GM21717 (cell line): ENCODE results near the gene EYA3.

Experiments used
- ATAC-seq: cut with Tn5 transposase; IDR thresholded peaks from one replicate; pipeline ENCODE4 v1.9.1; 2021; ENCODE audit warnings: mild to moderate bottlenecking, moderate library complexity; ENCODE audit not compliant: unreplicated experiment

EYA3 gene

DNA sequence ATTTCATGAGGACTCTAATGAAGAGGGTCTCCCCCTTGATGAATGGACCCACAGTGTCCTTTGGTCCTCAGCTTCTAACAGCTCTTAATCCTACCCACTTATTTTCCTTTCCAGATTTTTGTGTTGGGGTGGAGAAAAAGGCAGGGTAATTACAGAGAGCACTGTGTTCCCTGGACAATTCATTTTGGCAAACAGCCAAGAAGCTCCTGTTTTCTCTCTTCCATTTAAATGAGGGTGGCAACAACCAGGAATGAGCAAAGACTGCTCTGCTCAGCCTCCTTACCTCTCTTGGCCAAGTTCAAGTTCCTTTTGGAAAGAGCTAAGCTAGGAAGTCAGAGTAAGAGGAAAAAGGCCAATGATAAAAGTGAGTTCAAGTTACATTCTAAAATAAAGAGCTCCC, 116.7 kb downstream of the EYA3 start:
- ATAC-seq: no peak

DNA sequence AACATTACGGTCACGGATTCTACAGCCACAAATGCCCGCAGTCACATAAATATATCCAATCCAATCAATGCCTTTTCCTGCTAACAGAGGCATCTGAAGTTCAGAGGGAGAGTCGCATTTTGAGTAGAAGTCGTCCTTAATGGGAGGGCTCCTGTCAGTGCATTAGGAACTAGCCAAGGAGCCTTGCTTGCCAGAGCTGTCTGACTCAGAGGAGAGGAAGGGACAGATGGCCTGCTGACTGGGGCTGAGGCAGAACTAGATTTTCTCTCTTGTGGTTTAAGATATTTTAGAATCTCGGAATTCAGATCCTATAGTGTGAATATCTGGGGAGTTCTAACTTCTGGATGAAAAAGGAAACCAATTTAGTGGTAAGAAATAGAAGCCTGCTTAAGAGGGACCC, 118.0 kb downstream of the EYA3 start:
- no peak for ATAC-seq

DNA sequence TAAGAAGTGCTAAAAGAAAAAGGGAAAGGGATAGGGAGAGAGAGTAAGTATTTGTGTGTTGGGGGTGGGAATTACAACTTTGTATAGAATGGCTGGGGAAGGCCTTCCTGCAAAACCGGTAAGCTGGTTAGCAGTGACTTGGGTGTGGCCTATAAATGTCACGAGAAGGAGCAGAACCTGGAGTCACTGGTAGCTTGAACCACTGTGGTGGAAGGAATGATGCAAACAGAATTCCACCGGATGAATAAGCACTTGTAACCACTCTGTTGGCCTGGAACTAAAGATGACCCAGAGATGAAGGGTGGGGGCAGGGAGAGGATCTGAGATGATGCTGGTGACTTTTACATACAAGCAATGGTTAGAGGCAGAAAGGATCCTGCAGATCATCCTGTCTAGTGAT, 119.7 kb downstream of the EYA3 start:
- ATAC-seq: no peak

DNA sequence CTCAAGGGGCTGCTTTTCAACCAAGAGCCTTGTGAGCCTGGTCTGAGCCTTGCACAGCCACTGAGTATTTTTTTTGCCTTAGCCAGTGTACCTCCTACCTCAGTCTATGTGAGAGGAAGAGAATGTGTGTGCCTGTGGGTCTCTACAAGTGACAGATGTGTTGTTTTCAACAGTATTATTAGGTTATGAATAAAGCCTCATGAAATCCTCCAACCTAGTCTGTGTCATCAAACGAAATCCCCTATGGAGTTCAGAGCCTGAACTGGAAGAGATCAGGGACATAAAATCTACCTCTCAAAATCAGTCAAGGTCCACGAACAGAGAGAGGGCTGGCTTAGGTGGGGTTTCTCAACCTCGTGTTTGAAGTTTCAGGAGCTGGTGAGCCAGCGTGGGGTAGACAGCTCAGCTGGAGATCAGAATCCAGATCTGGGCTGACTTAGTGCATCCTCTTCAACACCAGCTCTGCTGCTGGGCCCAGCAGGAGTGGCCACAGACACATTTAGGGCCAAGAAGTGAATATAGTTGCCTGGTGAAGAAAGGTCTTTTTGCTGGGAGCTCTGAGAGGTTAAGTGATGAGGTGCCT, 120.4 kb downstream of the EYA3 start:
- no peak for ATAC-seq

DNA sequence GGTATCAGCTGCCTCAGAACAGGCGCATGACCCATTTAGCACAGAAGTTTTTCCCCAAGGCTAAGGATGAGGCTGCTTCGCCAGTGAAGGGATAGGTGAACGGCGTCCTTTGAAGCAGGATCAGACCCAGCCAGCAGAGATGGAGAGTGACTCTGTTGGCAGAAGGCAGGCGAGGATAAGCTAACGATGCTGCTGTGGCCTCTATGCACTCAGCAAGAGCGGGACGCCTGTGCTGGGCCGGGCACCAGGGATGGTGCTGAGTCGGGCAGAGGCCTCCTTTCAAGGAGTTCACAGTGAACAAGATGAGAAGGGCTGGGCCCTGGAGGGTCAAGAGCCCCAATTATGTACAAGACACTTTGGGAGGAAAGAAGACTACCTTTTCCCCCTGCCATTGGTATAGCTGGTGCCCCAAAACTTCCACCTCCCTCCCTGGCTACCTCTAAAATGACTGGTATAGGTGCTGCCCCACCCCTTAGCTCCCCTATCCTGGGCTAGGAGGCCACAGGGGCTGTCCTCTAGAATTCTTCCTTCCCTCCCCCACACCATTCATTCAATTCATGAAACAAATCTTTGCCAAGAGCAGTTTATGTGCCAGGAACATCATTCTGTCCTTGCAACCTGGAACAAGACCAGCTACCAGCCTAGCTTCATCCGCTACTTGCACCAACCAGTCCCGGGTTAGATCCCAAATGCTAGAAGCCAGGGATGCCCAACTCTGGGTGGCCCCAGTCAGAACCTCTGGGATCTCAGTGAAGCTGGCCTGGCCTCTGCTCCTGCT, 121.1 kb downstream of the EYA3 start:
- ATAC-seq: no peak

DNA sequence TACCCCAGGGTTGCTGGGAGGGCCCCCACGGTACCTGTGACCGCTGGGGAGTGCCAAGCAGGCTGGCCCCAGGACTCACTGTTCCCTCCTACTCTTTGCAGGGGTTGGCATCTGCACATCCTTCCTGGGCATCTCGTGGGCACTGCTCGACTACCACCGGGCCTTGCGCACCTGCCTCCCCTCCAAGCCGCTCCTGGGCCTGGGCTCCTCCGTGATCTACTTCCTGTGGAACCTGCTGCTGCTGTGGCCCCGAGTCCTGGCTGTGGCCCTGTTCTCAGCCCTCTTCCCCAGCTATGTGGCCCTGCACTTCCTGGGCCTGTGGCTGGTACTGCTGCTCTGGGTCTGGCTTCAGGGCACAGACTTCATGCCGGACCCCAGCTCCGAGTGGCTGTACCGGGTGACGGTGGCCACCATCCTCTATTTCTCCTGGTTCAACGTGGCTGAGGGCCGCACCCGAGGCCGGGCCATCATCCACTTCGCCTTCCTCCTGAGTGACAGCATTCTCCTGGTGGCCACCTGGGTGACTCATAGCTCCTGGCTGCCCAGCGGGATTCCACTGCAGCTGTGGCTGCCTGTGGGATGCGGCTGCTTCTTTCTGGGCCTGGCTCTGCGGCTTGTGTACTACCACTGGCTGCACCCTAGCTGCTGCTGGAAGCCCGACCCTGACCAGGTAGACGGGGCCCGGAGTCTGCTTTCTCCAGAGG, 121.9 kb downstream of the EYA3 start:
- ATAC-seq: no peak

DNA sequence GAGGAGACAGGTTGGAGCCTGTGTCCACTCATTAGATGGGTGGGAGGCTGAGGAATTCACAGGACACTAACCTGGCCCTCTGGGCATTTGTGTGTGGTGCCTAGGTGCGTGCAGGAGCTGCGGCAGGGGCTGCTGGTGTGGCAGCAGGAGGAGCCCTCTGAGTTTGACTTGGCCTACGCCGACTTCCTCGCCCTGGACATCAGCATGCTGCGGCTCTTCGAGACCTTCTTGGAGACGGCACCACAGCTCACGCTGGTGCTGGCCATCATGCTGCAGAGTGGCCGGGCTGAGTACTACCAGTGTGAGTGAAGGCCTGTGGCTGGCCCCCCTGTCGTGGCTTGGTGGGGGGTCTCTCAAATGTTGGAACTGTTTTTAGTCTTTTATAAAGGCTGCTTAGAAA, 125.0 kb downstream of the EYA3 start:
- ATAC-seq: no peak

DNA sequence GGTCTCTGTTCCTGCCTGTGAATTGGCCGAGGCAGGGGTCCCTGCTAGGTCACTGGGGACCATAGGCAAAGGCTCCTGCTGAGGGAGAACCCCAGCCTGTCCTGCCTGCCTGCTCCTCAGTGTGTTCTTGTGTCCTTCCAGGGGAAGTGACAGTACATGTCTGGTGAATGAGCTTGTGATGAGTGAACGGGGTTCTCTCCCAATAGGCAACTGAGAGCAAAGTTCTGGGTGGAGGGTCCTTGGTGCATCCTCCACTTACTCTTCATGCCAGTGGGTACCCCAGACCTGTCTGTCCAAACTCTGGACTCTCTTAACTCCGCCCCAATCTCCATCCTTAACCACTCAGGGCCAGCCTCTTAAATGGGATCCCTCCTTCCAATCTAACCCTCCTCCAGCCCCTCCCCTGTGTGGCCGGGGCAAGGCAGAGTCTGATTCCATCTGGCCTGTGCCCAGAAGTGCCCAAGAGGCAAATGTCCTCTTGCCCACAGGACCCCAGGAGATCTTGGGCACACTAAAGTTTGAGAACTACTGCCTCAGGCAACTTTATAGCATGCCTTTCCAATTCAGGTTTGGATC, 126.7 kb downstream of the EYA3 start:
- ATAC-seq: no peak

DNA sequence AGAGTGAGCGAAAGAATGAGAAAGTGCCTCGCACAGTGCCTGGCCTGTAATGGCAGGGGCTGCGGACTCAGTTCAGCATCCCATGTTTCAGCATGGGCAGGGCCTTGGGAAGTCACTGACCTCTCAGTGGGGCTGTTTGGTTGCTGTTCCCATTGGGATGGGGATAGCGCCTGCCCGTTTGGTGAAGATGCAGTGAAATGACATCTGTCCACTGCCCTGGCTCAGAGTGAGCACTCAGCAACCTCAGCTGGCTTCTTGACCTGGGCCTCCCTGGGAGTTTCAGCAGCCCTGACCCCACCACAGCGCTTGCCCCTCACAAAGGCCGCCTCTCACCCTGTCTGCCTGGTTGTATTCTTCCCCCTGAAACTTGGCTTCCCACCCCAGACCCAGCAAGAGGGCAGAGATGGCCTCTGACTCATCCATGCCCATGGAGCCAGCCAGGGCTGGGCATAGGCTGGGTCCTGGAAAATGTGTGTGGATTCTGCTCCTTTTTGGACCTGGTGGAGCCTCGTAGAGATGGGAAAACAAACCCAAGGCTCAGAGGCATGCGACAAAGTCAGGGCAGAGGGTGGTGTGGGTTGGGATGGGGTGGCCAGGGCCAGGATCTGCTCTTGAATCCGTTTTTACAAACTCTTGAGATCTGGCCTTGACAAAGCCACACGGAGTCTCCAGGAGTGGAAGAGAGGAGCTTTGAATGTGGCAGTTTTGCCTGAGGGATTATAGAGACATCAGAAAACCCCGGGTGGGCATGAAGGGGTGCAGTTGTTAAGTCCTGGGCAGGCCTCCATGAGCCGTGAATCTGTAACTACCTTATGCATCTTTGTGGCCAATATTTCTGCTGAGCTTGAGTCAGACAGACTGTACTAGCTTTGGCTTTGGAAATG, 127.4 kb downstream of the EYA3 start:
- ATAC-seq: no peak

DNA sequence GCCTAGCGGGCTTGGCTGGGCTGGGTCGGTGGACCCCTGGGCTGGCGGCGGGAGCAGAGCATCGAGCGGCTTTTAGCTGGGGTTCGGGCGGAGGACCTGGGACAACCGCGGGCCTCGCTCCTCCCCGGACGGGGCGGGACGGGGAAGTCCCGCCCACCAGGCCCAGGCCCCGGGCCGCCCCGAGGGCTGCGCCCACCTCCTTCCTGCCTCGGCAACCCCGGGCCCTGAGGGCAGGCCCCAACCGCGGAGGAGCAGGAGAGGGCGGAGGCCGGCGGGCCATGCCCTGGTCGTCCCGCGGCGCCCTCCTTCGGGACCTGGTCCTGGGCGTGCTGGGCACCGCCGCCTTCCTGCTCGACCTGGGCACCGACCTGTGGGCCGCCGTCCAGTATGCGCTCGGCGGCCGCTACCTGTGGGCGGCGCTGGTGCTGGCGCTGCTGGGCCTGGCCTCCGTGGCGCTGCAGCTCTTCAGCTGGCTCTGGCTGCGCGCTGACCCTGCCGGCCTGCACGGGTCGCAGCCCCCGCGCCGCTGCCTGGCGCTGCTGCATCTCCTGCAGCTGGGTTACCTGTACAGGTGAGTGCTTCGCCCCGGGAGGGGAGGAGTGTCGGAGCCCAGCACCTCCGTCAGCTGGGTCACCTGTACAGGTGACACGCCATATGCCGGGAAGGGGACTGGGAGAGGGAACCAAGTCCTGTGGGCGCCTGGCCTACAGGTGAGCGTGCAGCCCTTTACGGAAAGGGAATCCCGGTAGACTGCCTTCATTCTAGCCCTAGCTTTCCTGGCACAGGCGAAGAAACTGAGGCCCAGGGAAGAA, 128.4 kb downstream of the EYA3 start, which contains the start of gene XKR8:
TSS of gene XKR8 (plus strand) at position 182 of the 812 bp plus-strand sequence. CDS start at position 279, 97 bp downstream.
- peak; percentile 75 for ATAC-seq

DNA sequence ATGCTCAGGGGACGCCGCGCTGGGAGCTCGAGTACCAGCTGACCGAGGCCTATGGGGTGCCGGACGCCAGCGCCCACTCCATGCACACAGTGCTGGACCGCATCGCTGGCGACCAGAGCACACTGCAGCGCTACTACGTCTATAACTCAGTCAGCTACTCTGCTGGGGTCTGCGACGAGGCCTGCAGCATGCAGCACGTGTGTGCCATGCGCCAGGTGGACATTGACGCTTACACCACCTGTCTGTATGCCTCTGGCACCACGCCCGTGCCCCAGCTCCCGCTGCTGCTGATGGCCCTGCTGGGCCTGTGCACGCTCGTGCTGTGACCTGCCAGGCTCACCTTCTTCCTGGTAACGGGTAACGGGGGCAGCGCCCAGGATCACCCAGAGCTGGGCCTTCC, 129.9 kb downstream of the EYA3 start:
- ATAC-seq: no peak

DNA sequence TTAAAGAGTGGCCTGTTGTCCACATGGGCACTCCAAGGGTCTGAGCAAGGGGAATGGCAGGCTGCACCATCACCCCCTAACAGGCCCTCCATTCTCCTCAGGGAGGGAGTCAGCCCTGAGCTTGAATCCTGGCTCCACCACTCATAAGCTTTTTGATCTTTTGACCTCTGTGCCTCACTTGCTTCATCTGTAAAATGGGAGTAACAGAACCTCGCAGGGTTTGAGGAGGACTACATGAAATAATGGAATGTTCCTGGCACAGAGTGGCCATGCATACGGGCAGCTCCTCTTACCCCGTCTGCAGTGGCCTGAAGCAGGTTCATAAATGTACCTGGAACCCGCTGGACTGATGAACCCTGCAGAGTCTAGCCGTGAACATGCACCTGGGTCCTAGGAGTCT, 130.8 kb downstream of the EYA3 start:
- no peak for ATAC-seq

DNA sequence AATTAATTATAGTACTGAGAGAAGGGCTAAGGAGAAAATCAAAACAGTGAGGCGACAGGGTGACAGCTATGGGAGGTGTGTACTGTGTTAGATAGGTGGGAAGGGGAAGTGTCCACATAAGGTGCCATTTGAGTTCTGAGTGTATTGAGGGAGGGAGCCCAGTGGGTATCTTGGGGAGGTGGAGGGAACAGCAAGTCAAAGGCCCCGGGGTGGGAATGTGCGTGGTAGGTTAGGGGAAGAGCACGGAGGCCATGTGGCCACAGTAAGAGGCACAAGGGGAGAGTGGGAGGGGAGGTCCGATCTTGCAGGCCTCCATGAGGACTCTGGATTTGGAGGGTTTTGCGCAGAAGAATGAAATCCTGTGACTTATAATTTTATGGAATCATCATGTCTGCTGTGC, 131.6 kb downstream of the EYA3 start:
- ATAC-seq: no peak

DNA sequence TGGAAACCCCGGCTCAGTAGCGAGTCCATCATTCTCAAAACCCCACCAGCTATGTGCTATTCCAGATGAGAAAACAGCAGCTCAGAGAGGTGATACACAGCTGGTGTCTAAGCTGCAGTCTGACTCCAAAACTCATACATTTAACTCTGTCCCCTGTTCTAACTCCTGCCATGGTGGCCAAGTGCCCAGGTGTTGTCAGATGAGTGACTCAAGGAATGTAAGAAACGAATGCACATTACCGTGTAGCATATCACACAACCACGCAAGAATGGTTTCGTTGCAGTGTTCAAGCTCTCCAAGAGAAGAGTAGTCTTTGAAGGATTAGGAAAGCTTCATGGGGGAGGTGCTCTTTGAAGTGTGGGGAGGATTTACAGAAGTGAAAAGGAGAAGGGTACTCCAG, 133.3 kb downstream of the EYA3 start:
- no peak for ATAC-seq

DNA sequence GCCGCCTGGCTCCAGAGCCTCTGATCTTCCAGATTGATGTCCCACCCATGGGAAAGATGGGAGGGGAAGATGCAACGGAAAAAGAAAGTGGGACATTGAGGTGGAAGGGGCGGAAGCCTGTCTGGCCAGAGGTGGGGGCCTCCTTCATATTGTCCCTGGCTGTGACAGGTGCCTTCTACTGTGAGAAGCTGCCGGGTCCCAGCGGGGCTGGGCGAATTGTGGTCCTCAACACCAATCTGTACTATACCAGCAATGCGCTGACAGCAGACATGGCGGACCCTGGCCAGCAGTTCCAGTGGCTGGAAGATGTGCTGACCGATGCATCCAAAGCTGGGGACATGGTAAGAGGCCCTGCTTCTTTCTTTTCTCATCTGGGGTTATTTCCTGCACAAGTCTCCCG, 134.2 kb downstream of the EYA3 start:
- no peak for ATAC-seq

DNA sequence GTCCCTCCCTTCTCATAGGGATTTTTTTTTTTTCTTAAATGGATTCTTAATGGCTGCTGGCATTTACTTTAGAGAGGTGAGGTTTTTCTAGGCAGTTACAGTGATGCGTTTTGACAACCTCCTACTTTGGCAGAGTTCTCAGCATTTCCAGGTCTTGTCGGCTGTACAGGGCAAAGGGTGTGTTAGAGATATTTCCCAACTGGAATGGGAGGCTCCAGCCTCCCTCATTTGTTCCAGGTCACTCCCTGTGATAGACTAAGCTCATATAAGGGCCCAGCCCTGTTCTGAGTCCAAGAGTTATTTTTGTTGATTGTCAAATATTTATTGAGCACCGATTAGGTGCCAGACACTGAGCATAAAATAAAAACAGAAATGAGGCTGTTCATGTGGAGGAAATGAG, 136.3 kb downstream of the EYA3 start:
- ATAC-seq: no peak

DNA sequence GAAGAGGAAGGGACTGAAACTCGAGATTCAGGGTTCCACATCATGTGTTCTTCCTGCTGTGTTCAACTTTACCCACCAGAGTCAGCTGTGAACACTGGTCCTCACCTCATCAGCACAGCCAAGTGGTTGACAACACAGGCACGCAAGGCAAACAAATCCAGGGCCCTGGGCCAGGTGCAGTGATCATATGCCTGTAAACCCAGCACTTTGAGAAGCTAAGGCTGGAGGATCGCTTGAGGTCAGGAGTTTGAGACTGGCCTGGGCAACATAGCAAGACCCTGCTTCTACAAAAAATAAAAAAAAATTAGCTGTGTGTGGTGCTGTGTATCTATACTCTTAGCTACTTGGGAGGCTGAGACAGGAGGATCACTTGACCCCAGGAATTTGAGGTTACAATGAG, 137.0 kb downstream of the EYA3 start:
- ATAC-seq: no peak

DNA sequence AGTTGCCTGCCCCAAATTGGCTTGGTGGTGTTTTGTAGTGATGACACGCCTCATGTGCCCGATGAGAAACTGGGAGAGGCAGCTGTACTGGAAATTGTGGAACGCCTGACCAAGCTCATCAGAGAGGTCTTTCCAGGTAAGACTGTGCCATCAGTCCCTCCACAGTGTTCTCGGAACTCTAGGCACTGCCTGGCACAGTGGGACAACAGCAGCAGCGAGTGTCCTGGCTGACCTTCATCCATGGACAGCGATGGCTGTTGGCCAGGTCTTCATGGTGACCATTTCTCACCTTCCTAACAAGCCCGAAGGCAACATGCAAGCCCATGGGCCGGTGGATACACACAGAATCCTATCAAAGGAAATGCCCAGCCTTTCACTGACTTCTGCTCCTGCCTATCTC, 139.4 kb downstream of the EYA3 start:
- ATAC-seq: no peak

DNA sequence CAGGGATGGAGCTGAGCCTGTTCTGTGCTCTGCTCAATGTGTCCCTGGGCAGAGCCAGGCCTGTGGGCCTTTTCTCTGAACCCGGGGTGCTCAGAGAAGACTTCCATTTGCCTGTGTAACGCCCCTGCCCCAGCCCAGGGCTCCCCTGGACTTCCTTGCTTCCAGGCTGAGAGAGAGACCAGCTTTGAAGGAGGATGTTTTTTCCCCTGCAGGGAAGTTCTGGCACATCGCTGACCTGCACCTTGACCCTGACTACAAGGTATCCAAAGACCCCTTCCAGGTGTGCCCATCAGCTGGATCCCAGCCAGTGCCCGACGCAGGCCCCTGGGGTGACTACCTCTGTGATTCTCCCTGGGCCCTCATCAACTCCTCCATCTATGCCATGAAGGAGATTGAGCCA, 143.4 kb downstream of the EYA3 start:
- ATAC-seq: no peak
